Neuronal stem cell (in vitro differentiated cells): ENCODE data around the gene NDUFS7. TPM values are rescaled to one million over a fixed set of nuclear protein-coding genes. Genes with fewer than 3 reads are reported as not detected.
A peak's percentile ranks its signal among the peaks of the same experiment; 100 is the strongest.

Source experiments
- DNase-seq: peaks from one replicate; pipeline ENCODE4 v3.0.0-alpha.2; 2013; ENCODE audit warnings: low spot score
- H2AFZ ChIP-seq: one replicate; pipeline ENCODE4 v1.6.1; 2013; ENCODE audit warnings: mild to moderate bottlenecking, low read length, inconsistent platforms
- H2AK5ac ChIP-seq: 2 replicates; pipeline ENCODE4 v1.6.1; 2013; ENCODE audit warnings: low read depth, mild to moderate bottlenecking, inconsistent platforms, low read length, moderate library complexity, mixed read lengths
- H2BK120ac ChIP-seq: 2 replicates; pipeline ENCODE4 v1.6.1; 2013; ENCODE audit warnings: low read depth, mild to moderate bottlenecking, inconsistent platforms, low read length, moderate library complexity, mixed read lengths
- H2BK12ac ChIP-seq: one replicate; pipeline ENCODE4 v1.6.1; 2013; ENCODE audit warnings: low read length, inconsistent platforms
- H2BK15ac ChIP-seq: 2 replicates; pipeline ENCODE4 v1.6.1; 2013; ENCODE audit warnings: mild to moderate bottlenecking, low read length, inconsistent platforms, mixed read lengths
- H2BK5ac ChIP-seq: one replicate; pipeline ENCODE4 v1.6.1; 2013; ENCODE audit warnings: inconsistent platforms, mild to moderate bottlenecking, low read length, moderate library complexity
- H3K14ac ChIP-seq: one replicate; pipeline ENCODE4 v1.6.1; 2013; ENCODE audit warnings: low read length, inconsistent platforms
- H3K18ac ChIP-seq: 2 replicates; pipeline ENCODE4 v1.6.1; 2013; ENCODE audit warnings: low read length, inconsistent platforms
- H3K23ac ChIP-seq: 2 replicates; pipeline ENCODE4 v1.6.1; 2013; ENCODE audit warnings: low read depth, mild to moderate bottlenecking, mixed read lengths, low read length, inconsistent platforms; ENCODE audit not compliant: poor library complexity
- H3K27ac ChIP-seq: replicated peaks from 3 replicates; pipeline ENCODE4 v1.5.1; 2013; ENCODE audit warnings: low read length, inconsistent platforms
- H3K27me3 ChIP-seq, 3 experiments: 2 replicates each; pipeline ENCODE4 v1.6.1; 2013; ENCODE audit warnings: low read length in 3 of 3, mild to moderate bottlenecking in 2 of 3, inconsistent platforms in 1 of 3, low read depth in 1 of 3, mixed read lengths in 1 of 3, moderate library complexity in 1 of 3; ENCODE audit not compliant: control insufficient read depth in 3 of 3, insufficient read depth in 3 of 3
- H3K36me3 ChIP-seq, 2 donors: replicated peaks in 1 of 2; 2 replicates each; pipeline ENCODE4 v1.6.1; 2013; ENCODE audit warnings: low read length in 2 of 2; ENCODE audit not compliant: control insufficient read depth in 2 of 2, insufficient read depth in 2 of 2
- H3K4ac ChIP-seq: 2 replicates; pipeline ENCODE4 v1.6.1; 2013; ENCODE audit warnings: inconsistent platforms, mild to moderate bottlenecking, low read length, moderate library complexity
- H3K4me1 ChIP-seq, 2 donors: 1 replicate in 1 of 2; 2 replicates in 1 of 2; pipeline ENCODE4 v1.6.1; 2013; ENCODE audit warnings: low read length in 2 of 2, low read depth in 1 of 2; ENCODE audit not compliant: control insufficient read depth in 2 of 2, insufficient read depth in 1 of 2
- H3K4me2 ChIP-seq: one replicate; pipeline ENCODE4 v1.6.1; 2013; ENCODE audit warnings: mild to moderate bottlenecking, low read length, inconsistent platforms; ENCODE audit not compliant: insufficient read depth, poor library complexity, severe bottlenecking
- H3K4me3 ChIP-seq, 2 donors: 2 replicates each; pipeline ENCODE4 v1.5.1; 2013; ENCODE audit warnings: low read length in 2 of 2, mild to moderate bottlenecking in 2 of 2, inconsistent platforms in 1 of 2, moderate library complexity in 1 of 2
- H3K79me1 ChIP-seq: one replicate; pipeline ENCODE4 v1.6.1; 2013; ENCODE audit warnings: low read depth, mild to moderate bottlenecking, inconsistent platforms, low read length, moderate library complexity
- H3K9ac ChIP-seq: one replicate; pipeline ENCODE4 v1.6.1; 2013; ENCODE audit warnings: mild to moderate bottlenecking, low read depth, low read length, inconsistent platforms; ENCODE audit not compliant: poor library complexity
- H3K9me3 ChIP-seq, 2 donors: replicated peaks in 1 of 2; 2 replicates each; pipeline versions ENCODE3 to v1.6.1; 2013; ENCODE audit warnings: low read length in 2 of 2, mild to moderate bottlenecking in 2 of 2, inconsistent platforms in 1 of 2, low read depth in 1 of 2, mixed read lengths in 1 of 2, moderate library complexity in 1 of 2; ENCODE audit not compliant: control insufficient read depth in 2 of 2, insufficient read depth in 1 of 2
- H4K8ac ChIP-seq: one replicate; pipeline ENCODE4 v1.6.1; 2013; ENCODE audit warnings: low read depth, mild to moderate bottlenecking, inconsistent platforms, low read length, moderate library complexity
- H4K91ac ChIP-seq: one replicate; pipeline ENCODE4 v1.6.1; 2013; ENCODE audit warnings: low read length, low read depth, mild to moderate bottlenecking, inconsistent platforms; ENCODE audit not compliant: poor library complexity
- WGBS, 2 donors: extraction: QIAGEN DNeasy Blood & Tissue Kit; methylation state at CpG; one replicate each; pipeline ENCODE4 v1.1.7; 2013; ENCODE audit warnings: missing lambda C conversion rate in 2 of 2, mixed read lengths in 1 of 2; ENCODE audit not compliant: insufficient read length in 2 of 2, insufficient replicate concordance in 1 of 2; ENCODE audit errors: extremely low coverage in 2 of 2; 5-methylcytosine and 5-hydroxymethylcytosine counted together
- polyA plus RNA-seq, 2 experiments: library from polyadenylated mRNA; stranded (reverse); fragments of 200-250 nt; gene quantifications; one replicate each; pipeline ENCODE4 v1.2.3, GENCODE V29; 2013

NDUFS7 gene
- 61.9 TPM for polyA plus RNA-seq (2013, experiment 1 of 2)
- 60.2 TPM for polyA plus RNA-seq (2013, experiment 2 of 2)

DNA sequence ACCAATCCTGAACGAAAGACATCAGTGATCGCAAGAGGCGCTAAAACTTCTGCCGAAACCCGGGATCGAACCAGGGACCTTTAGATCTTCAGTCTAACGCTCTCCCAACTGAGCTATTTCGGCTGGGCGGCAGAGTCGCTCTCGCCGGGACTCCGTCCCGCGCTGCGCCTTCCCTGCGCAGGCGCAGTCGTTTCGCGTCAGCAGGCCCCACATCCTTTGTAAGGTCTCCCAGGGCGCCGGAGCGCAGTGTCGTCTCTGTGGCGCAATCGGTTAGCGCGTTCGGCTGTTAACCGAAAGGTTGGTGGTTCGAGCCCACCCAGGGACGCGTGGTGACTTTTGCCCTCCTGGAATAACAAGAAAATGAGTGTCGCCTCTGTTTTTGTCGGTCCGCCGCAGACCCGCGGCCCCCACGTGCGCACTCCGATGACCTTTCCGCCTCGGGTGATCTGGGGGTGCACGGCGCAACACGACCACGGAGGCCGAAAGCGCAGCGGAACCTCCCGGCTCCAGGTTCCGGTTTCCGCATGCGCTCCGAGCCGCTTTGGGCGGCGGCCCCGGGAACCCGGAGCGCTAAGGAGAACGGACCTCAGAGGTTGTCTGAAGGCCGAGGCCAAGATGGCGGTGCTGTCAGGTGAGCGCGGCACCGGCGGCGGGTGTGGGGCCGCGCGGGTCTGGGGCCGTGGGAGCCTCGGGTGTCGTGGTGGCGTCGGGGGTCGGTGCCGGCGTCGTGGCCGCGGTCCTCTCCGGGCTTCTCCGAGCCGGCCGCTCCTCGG, at the start of gene NDUFS7:
Gene NDUFS7 (plus strand): TSS at position 596 of the 773 bp plus-strand sequence. CDS start 20 bp downstream, at position 616.
- H3K79me1 ChIP-seq: peaks cover 14% of the 10 kb centered on the region
- H3K23ac ChIP-seq: peak within 1 kb of the TSS; percentile 80
- WGBS, 2 donors: no CpG with 5 or more reads among the region's 90 CpGs
- no peak within 1 kb of the TSS for H4K91ac ChIP-seq
- no peaks in the 10 kb centered on the region for H3K9me3 ChIP-seq
- H4K8ac ChIP-seq: peak within 1 kb of the TSS; percentile 43
- peak within 1 kb of the TSS; percentile 99 for H3K9ac ChIP-seq
- peak within 1 kb of the TSS; percentile 92 for H3K27ac ChIP-seq
- peak within 1 kb of the TSS; percentile 94 for H2BK5ac ChIP-seq
- peak within 1 kb of the TSS; percentile 93 for H3K4ac ChIP-seq
- peak within 1 kb of the TSS; percentile 97 for H2BK15ac ChIP-seq
- peak within 1 kb of the TSS; percentile 84 for H2BK12ac ChIP-seq
- peaks cover 5 to 6% of the 10 kb centered on the region in 2 donors for H3K36me3 ChIP-seq
- peak within 1 kb of the TSS; percentile 89 to 90 for H3K4me3 ChIP-seq
- H3K4me1 ChIP-seq: peaks cover 5 to 12% of the 10 kb centered on the region in 2 donors
- H3K18ac ChIP-seq: peak within 1 kb of the TSS; percentile 100
- peak; percentile 94 for DNase-seq
- peak within 1 kb of the TSS; percentile 91 for H2AFZ ChIP-seq
- H3K4me2 ChIP-seq: peak within 1 kb of the TSS; percentile 98
- no peak within 1 kb of the TSS for H2BK120ac ChIP-seq
- H3K14ac ChIP-seq: peak within 1 kb of the TSS; percentile 97
- H3K27me3 ChIP-seq: no peaks in the 10 kb centered on the region
- peak within 1 kb of the TSS; percentile 94 for H2AK5ac ChIP-seq

DNA sequence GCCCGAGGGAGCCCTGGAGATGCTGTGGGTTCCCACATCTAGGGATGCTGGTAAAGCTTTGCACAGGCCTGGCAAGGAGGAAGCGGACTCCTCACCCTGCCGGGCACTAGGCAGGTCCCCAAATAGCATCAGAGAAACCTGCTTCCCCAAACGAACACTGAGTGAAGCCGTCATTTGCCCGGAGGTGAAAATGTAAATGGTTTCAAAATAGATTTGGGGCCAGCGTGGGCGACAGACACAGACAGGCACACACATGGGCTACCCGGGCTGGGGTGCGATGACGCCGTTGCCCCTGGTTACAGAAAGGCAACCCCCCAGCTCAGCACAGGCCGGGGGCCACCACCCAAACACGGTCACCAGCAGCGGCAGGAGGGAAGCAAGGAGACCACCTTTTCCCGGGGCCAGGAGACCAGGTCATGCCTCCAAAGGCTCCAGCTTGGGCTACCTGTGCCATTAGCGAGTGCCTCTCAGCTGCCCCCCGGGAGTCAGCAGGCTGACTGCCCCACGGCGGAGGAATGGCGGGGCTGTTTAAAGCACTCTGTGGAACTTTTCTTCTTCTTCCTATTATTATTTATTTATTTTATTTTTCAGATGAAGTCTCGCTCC, 47.5 kb upstream of the NDUFS7 start:
- Histone ChIP-seq H3K9me3 (no peaks in the 10 kb centered on the region), H2BK5ac (no peak overlapping the region), H3K14ac (no peak overlapping the region), H3K4me3 (no peak overlapping the region), H2BK120ac (no peak overlapping the region), H3K79me1 (no peaks in the 10 kb centered on the region), H2BK15ac (peak overlapping the region; percentile 69), H3K4me1 (peaks cover 7 to 9% of the 10 kb centered on the region in 2 donors), H3K36me3 (no peaks in the 10 kb centered on the region), H2AFZ (no peak overlapping the region), H3K23ac (no peak overlapping the region), H3K27me3 (peaks cover 0 to 4% (median 0%) of the 10 kb centered on the region in 3 experiments), H4K91ac (peak overlapping the region; percentile 38), H3K9ac (no peak overlapping the region), H2BK12ac (peak overlapping the region; percentile 2), H3K27ac (no peak overlapping the region), H3K4me2 (no peak overlapping the region), H3K18ac (peak overlapping the region; percentile 65), H4K8ac (no peak overlapping the region), H3K4ac (no peak overlapping the region), H2AK5ac (peak overlapping the region; percentile 24)
- no peak for DNase-seq
- WGBS, 2 donors: no CpG with 5 or more reads among the region's 22 CpGs

DNA sequence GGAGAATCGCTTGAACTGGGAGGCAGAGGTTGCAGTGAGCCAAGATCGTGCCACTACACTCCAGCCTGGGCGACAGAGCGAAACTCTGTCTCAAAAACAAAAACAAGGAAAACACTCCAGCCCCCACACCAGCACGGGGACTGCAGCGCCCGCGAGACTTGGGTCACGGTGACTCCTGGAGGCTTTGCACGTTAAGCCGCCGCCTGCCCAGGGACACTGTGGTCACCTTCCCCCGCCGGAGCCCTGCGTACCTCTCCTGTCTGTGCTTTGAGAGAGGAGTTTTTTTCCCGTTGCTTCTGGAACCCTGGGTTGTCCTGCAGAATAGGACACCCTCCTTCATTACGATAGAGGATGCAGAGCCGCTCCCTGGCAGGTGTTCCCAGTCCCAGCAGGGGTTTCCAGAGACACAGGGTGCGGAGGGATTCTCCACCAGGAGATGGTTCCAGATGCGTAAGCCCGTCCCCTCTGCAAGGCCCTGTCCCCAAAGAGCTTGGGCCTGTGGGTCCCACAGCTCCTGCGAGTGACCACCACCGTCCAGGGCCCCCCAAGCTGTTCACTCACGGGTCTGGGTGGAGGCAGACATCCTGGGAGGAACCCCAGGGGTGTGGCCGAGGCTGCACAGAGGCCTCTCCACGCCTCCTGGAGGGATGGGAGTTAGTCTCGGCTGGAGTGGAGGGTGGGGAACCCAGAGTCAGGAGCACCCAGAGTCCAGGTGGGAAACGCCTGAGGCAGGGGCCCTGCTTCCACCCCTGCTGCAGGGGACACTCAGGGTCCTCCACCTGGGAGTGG, 42.8 kb upstream of the NDUFS7 start:
- Histone ChIP-seq H4K91ac (no peak overlapping the region), H3K18ac (peak overlapping the region; percentile 57), H3K36me3 (no peaks in the 10 kb centered on the region), H3K27me3 (peaks cover 0 to 4% (median 0%) of the 10 kb centered on the region in 3 experiments), H3K79me1 (no peaks in the 10 kb centered on the region), H3K4ac (no peak overlapping the region), H4K8ac (no peak overlapping the region), H3K14ac (peak overlapping the region; percentile 8), H3K23ac (peak overlapping the region; percentile 3), H2BK15ac (peak overlapping the region; percentile 45), H2BK120ac (peak overlapping the region; percentile 72), H3K9ac (no peak overlapping the region), H3K27ac (no peak overlapping the region), H3K4me1 (peaks cover 2 to 3% of the 10 kb centered on the region in 2 donors), H3K4me3 (no peak overlapping the region), H2BK5ac (no peak overlapping the region), H2BK12ac (no peak overlapping the region), H2AFZ (no peak overlapping the region), H2AK5ac (peak overlapping the region; percentile 92), H3K9me3 (no peaks in the 10 kb centered on the region), H3K4me2 (no peak overlapping the region)
- WGBS, 2 donors: no CpG with 5 or more reads among the region's 28 CpGs
- no peak for DNase-seq
